Stimulated activated CD8-positive, alpha-beta memory T cell treated with anti-CD3 and anti-CD28 coated beads, Interleukin-4, amount 100 ng/mL, for 24 hours (primary cell): Measurements from ENCODE around the gene GRPEL2.
A peak's percentile ranks its signal among the peaks of the same experiment; 100 is the strongest.

Experiments
- DNase-seq: peaks from one replicate; pipeline ENCODE4 v3.0.0-alpha.2; 2020; ENCODE audit warnings: low read depth

GRPEL2 gene, protein sequence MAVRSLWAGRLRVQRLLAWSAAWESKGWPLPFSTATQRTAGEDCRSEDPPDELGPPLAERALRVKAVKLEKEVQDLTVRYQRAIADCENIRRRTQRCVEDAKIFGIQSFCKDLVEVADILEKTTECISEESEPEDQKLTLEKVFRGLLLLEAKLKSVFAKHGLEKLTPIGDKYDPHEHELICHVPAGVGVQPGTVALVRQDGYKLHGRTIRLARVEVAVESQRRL

DNA sequence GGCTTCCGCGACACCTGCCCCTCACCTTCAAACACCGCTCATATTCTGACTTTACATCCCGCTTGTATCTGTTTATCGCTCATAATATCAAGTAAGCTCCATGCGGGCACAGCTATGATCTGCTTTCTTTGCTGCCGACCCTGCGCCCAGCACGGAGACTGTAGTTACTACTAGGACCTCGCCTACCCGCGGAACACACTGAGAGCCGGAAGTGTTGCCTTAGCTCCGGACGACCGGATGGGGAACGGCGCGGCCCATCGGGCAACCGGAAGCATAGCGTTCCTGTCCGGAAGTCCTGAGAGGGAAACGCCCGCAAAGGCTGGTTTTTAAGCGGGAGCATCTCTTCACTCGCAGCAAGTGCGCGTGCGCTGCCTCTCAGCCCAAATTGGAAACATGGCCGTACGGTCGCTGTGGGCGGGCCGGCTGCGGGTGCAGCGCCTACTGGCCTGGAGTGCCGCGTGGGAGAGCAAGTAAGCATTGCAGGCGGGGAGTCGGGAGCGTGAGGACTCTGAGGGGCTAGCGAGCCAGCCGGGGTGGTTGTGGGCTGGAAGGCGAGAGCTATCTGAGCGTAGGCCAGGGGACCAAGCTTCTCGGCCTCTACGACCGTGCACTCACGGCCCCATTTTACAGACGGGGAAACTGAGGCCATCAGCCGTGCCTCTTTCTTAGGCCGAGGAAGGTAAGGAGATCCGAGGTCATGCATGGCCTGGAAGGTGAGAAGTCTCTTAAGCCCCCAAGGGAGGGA, at the start of gene GRPEL2:
Gene GRPEL2, plus strand, starts transcription at position 353 of the 745 bp plus-strand sequence. Its CDS starts 41 bp downstream, at position 394.
- DNase-seq, result peak; percentile 89

- no peak for DNase-seq
Measured at GRCh38 chr5:149297340-149298025, 47.8 kb upstream of the GRPEL2 start.

GRCh38 chr5:149298163-149298562, 47.1 kb upstream of the GRPEL2 start:
- no peak for DNase-seq

DNA sequence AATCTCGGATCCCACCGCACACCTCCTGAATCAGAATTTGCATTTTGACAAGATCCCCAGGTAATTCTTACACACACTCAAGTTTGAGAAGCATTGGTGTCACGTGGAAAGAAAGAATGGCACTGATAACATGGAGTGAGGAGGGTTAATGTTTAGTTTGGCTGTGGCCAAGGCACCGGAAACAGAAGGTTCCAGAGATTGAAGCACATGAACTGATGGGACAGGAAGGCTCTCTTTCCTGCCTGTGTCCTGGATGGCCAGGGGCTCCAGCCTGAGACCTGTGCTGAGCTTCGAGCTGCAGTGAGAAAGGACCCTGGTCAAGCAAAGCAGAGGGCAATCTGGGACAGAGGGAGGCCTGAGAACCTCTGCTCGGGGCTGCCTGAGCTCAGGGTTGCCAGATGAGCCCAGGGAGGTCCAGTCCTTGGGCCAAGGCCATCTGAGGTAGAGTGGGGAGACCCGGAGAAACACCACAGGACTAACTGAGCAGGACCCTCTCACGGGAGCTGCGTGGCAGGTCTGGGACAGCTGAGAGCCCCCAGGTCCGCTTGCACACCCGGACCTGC, 46.4 kb upstream of the GRPEL2 start:
- no peak for DNase-seq

DNA sequence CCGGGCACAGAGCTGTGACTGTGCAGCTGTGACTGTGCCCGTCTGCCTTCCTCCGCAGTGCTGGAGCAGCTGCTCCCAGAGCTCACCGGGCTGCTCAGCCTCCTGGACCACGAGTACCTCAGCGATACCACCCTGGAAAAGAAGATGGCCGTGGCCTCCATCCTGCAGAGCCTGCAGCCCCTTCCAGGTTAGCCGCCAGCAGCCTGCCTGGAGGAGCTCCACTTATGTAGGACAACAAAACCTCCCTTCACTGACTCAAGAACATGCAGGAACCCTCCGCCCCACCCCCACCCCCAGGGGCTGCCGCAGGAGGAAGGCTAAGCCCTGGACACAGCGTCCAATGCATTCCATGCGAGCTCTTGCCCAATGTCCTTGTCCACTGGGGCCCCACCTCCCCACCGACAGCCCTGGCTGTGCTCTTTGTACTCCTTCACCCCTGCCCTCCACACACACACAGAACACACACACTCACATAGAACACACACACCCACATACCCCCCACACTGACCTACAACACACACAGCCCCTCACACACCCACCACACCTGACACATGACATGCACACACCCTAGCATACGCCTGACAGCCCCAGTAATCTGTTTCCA, 45.7 kb upstream of the GRPEL2 start:
- DNase-seq, result no peak

DNA sequence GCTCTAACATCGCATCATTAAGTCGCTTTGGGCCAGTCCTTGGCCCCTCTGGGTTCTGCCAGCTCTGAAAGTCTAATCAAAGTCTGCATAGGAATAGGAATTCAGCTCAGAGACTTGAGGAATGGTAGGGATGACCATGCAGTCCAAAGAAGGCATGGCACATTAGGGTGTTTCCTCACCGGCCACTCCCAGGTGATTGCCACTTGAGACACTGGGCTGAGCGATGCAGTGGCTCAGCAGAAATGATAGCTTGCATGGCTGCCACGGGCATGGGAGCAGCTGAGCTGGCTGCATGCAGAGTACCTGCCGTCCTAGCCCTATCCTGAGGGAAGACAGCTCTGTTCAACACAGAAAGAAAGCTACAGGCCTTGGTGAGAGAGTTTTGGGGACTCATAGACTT, 44.9 kb upstream of the GRPEL2 start:
- DNase-seq, result no peak

GRCh38 chr5:149301049-149301743, 44.1 kb upstream of the GRPEL2 start:
- no peak for DNase-seq

GRCh38 chr5:149301744-149302380, 43.4 kb upstream of the GRPEL2 start:
- no peak for DNase-seq

DNA sequence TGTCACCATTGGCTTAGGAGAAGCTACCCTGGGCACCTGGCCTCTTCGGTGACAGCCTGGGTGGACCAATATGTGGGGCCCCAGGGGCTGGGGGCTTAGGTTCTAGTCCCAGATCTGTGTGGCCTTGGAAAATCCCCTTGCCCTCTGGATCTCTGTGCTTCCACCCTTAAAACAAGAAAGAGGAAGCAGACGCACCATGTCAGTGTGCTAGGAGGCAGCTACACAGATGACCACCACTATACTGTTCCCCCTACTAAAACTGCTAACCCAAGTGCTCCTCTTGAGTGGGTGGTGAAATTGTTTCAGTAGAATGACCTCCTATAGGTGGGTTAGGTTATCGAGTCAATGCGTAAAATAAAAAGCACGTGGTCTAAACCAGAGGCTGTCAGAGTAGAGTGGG, 42.7 kb upstream of the GRPEL2 start:
- DNase-seq, result no peak

DNA sequence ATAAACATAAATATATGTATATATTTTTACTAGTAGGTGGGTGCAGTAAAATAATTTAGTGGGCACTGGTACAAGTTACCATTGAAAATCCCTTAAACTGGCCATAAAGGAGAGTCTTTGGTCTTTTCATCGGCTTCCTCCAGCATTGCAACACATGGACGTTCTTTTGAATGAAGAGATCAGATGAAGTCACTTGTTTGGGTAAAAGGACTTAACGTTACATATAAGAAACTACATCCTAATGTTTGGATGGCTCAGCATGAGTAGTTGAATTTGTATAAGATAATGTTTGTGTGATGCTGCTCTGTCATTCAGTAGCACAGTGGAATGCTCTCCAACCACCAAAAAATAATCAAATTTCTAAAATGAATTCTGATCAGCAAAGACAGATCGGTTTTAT, 42.1 kb upstream of the GRPEL2 start:
- DNase-seq, result no peak

DNA sequence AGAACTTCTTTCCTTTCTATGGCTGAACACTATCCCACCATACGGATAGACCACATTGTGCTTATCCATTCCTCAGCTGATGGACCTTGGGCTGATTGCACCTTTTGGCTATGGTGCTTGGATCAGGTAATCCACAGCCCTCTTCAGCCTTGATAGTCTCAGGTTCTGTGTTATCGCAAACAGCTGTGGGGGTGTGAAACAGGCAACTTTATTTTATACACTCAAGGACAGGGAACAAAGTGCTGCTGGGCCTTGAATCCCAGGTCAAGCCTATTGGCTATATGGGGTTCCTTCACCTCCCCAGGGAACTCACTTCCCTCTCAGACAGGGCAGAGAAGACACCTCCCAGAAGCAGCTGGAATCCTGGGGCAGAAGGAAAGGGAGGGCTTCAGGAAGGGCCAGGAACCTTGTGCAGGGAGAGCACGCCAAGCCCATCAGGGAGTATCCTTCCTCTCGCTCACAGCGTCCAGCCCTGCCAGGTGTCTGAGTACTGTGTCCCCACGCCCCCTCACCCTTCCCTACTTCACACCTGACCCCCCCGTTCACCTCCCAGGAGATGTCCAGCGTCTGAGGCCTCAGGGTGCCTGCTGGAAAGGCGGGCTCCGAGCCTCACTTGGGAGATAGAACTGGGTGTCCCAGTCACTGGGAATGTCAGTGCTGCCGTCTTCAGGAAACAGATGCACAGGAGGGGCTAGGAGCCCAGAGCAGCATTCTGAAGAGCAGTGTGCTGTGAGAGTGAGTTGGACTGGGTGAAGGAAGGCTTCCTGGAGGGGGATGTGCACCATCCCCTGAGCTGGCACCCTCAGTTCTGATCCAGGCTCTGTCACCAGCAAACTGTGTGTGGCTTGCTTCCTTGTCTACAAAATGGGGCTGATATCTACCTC, 40.9 kb upstream of the GRPEL2 start:
- DNase-seq, result no peak

DNA sequence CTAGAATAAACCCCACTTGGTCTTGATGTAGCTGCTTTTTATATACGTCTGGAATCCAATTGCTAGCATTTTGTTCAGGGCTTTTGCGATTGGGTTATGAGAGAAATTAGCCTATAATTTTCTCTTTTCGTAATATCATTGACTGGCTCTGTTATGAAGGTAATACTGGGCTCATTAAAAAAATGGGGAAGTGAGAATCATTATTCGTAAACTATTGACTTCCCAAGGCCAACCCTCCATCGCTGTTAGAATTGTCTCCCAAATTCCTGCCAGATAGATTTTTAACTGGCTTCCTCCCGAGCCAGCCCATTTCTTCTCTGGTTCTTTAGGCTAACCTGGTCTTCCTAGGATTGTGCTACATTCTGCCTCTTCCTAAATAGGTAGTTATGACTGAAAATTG, 35.9 kb upstream of the GRPEL2 start:
- DNase-seq, result no peak

- DNase-seq, result no peak
Measured at GRCh38 chr5:149310488-149310887, 34.8 kb upstream of the GRPEL2 start.

DNA sequence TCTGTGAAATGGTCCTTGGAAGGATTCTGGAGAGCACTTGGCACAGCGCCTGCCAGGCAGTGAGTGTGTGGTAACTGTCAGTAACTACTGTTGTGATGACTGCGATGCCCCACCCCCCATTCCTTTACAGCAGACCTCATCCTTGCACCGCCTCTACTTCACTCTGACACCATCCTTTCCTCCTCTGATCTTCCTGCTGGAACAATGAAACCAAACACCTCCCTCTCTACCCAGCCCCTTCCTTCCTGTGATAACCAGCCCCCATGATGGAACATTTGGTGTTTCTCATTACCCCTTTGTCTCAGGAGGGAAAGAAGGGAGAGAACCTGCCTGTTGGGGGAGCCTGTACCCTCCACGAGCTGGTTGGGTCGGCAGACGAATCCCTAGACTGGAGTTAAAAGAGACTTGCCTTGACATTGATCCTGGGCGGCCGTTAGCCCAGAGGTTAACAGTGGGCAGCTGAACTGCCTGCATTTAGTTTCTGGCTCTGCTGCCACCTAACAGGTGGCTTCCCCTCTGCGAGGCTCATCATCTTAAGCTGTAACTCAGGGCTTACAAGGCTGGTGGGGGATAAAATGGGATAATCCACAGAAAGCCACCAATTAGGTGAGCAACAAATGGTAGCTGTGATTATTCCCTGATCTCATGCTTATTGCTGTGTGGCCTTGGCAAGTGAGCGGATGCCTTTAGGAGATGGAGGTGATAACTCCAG, 34.2 kb upstream of the GRPEL2 start:
- DNase-seq, result no peak

DNA sequence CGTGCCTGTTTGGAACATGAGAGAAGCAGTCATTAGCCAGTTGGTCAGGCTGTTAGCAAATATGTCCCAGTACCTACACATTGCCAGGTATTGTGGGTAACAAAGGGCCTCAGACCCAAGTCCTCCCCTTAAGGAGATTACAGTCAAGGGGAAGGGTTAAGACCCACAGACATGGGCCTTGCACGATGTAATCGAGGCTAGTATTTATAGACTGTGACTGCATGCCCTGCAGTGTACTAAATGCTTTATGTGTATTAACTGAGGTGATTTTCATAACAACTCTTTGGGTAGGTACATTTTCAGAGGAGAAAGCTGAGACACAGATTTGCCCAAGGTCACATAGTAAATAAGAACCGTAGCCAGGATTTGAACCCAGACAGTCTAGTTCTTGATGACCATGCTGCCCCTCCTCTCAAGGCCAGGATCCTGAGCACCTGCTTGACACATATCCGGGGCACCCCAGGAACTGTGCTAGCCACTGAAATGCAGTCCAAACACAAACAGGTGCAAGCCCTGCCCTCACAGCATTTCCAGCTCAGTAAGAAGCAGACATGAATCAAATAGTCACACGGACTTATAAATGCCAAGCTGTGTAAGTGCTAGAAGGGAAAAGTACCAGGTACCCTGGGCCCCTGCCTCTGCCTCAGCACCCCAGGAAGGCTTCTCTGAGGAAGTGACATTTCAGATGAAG, 32.0 kb upstream of the GRPEL2 start:
- no peak for DNase-seq

GRCh38 chr5:149314571-149315111, 30.7 kb upstream of the GRPEL2 start:
- DNase-seq, result no peak

GRCh38 chr5:149315753-149316152, 29.5 kb upstream of the GRPEL2 start:
- no peak for DNase-seq

DNA sequence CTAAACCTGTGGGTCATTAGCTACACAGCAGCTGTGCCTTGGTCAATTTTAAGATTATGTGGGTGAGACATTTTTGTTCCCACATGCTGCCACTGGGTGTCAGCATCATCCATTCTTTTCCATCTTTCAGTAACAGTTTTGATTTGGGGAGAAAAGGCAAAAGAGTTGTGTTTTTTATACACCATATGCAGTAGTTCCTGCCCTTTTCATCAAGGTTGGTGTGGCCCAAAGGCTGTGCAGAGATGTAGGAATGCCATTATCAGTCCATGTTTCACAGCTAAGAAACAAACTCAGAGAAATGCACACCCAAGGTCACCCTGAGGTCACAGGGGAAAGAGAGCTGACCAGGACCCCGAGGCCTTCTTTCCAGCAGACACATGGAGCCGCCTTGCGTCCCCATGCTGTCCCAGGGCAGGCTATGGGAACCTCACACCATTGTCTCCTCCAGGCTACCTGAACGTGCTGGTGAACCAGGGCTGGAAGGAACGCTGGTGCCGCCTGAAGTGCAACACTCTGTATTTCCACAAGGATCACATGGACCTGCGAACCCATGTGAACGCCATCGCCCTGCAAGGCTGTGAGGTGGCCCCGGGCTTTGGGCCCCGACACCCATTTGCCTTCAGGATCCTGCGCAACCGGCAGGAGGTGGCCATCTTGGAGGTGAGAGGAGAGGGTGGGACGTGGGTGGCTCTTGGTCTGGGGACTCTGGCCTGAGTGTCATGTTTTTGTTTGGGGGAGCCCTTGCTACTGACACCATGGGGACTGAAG, 27.8 kb upstream of the GRPEL2 start:
- no peak for DNase-seq
